PC-9 (cell line): Measurements from ENCODE around the gene BACH2.

Source experiments
- EZH2 ChIP-seq: fragments of 200-600 bp; sonication (generic); IDR thresholded peaks from 2 replicates; pipeline ENCODE4 v1.8.0; 2017; ENCODE audit warnings: antibody characterized with exemption, low read depth
- TF ChIP-seq, protein P1 (sequence below): fragments of 200-600 bp; sonication (generic); conservative IDR thresholded peaks from 2 replicates; pipeline ENCODE4 v1.6.1; 2017; ENCODE audit warnings: mixed run types, antibody characterized with exemption, mild to moderate bottlenecking, moderate library complexity

DNA sequence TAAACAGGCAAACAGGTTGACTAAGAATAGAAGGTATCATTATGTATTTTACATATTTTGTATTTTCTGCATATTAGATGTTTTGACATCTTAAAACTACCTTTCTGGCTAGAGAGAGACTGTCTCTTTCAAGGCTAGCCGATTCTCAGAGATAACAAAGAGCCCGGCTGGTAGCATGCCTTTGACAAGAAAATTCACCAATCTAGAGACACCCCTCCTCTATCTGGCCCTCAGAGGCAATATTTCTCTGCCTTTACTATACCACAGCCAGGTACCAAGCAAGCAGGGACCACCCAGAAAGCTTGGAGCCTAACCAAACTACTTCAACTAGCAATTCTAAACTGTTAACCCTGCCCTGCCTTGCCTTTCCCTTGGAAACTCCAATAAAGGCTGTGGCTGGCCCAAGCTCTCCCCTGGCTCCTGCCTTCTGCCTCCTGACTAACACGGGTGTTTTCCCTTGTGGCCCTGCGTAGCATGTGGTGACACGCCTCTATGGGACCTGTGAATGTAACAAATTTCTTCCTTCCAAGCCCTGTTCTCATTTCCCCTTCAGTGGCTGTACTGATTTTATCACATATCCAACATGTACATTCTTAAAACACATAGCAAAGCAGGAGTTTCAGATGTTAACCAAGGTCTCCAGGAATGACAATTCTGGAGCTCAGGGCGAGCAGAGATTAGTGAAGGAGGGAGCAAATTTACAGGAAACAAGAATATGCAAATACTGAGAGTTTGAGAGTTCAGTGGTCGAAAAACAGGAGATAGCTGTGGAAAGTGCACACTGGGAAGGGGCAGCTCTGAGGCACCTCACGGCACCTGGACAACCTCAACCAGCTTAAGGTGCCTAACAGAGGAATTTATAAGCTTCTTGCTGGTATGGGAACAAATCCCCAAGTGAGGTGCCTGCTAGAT is 120.8 kb downstream of the BACH2 start:
- TF ChIP-seq, protein P1, sequence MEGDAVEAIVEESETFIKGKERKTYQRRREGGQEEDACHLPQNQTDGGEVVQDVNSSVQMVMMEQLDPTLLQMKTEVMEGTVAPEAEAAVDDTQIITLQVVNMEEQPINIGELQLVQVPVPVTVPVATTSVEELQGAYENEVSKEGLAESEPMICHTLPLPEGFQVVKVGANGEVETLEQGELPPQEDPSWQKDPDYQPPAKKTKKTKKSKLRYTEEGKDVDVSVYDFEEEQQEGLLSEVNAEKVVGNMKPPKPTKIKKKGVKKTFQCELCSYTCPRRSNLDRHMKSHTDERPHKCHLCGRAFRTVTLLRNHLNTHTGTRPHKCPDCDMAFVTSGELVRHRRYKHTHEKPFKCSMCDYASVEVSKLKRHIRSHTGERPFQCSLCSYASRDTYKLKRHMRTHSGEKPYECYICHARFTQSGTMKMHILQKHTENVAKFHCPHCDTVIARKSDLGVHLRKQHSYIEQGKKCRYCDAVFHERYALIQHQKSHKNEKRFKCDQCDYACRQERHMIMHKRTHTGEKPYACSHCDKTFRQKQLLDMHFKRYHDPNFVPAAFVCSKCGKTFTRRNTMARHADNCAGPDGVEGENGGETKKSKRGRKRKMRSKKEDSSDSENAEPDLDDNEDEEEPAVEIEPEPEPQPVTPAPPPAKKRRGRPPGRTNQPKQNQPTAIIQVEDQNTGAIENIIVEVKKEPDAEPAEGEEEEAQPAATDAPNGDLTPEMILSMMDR, result no peak
- TF ChIP-seq EZH2, result no peak
